Prostate gland (tissue), 2 donors: ENCODE measurements around the gene ANKRD12. TPM values are rescaled to one million over a fixed set of nuclear protein-coding genes. Genes with fewer than 3 reads are reported as not detected.

Experiments
- DNase-seq: peaks from one replicate; pipeline ENCODE4 v3.0.0-alpha.2; 2019; ENCODE audit warnings: low spot score
- H3K27ac ChIP-seq, 2 donors: fragments of 200-600 bp; sonication (generic); 2 replicates each; pipeline ENCODE4 v1.5.1; 2017 to 2019
- H3K27me3 ChIP-seq: fragments of 200-600 bp; sonication (generic); replicated peaks from 2 replicates; pipeline ENCODE4 v1.5.1; 2019; ENCODE audit not compliant: insufficient read depth
- H3K36me3 ChIP-seq, 2 donors: fragments of 200-600 bp; sonication (generic); 1 replicate in 1 of 2; 2 replicates in 1 of 2; pipeline versions ENCODE4 v1.5.1 to v1.8.1; 2017 to 2019
- H3K4me1 ChIP-seq: fragments of 200-600 bp; sonication (generic); replicated peaks from 2 replicates; pipeline ENCODE4 v1.5.1; 2019
- H3K4me3 ChIP-seq, 2 donors: fragments of 200-600 bp; sonication (generic); 2 replicates each; pipeline ENCODE4 v1.5.1; 2017 to 2019
- H3K9me3 ChIP-seq: fragments of 200-600 bp; sonication (generic); 2 replicates; pipeline ENCODE4 v1.5.1; 2017
- CTCF ChIP-seq, 4 experiments: fragments of 200-600 bp in 2 of 4; fragments of 450-650 bp in 2 of 4; sonication (generic) in 2 of 4; IDR thresholded peaks; 1 replicate in 3 of 4; 2 replicates in 1 of 4; pipeline ENCODE4 v1.5.1; 2016 to 2019; ENCODE audit warnings: antibody characterized with exemption in 4 of 4, mild to moderate bottlenecking in 2 of 4, moderate library complexity in 2 of 4
- POLR2A ChIP-seq: fragments of 450-650 bp; IDR thresholded peaks from one replicate; pipeline ENCODE4 v1.6.1; 2016; ENCODE audit warnings: antibody characterized with exemption, mild to moderate bottlenecking
- POLR2AphosphoS5 ChIP-seq: sonication (generic); formaldehyde crosslinking; IDR thresholded peaks from one replicate; pipeline ENCODE4 v1.6.1; 2017; ENCODE audit warnings: antibody characterized with exemption
- WGBS: methylation state at CpG from one replicate; pipeline ENCODE4 v1.1.5; 2018; 5-methylcytosine and 5-hydroxymethylcytosine counted together
- intact Hi-C: fragments of 100-400 bp; cut with DNase I; formaldehyde crosslinking; loops from one replicate; pipeline ENCODE4 v1.14.2; 2022
- total RNA-seq, 2 donors: library from RNA; depleted of rRNA; stranded (reverse); fragments of >200 nt; gene quantifications; one replicate each; pipeline ENCODE4 v1.1.0, GENCODE V29; 2016

Gene ANKRD12
- total RNA-seq, 2 donors from 2014 or later, result 38.7 to 50.1 TPM

GRCh38 chr18:9177031-9177430, 40.5 kb downstream of the ANKRD12 start:
- H3K4me1 ChIP-seq, result no peaks in the 10 kb centered on the region
- H3K36me3 ChIP-seq, result no peaks in the 10 kb centered on the region
- H3K27me3 ChIP-seq, result no peaks in the 10 kb centered on the region
- 81% methylated on average over 6 of the region's 6 CpGs for WGBS
- TF ChIP-seq POLR2AphosphoS5 (no peak), CTCF (IDR thresholded peaks at IDR 0.05) (no peak), POLR2A (no peak)
- intact Hi-C loops, result no loop called here
- no peak overlapping the region for H3K4me3 ChIP-seq
- DNase-seq, result no peak
- H3K9me3 ChIP-seq, result no peaks in the 10 kb centered on the region
- H3K27ac ChIP-seq, result no peak overlapping the region

- Histone ChIP-seq H3K9me3 (no peaks in the 10 kb centered on the region), H3K27ac (no peak overlapping the region), H3K4me3 (no peak overlapping the region), H3K4me1 (no peaks in the 10 kb centered on the region), H3K27me3 (no peaks in the 10 kb centered on the region), H3K36me3 (no peaks in the 10 kb centered on the region)
- DNase-seq, result no peak
- no peak for TF ChIP-seq POLR2AphosphoS5
- no peak for TF ChIP-seq POLR2A
- TF ChIP-seq CTCF (IDR thresholded peaks at IDR 0.05), result no peak
- WGBS, result 82% methylated on average over 4 of the region's 4 CpGs
- intact Hi-C loops, result no loop called here
Observed at GRCh38 chr18:9177466-9177865, 40.9 kb downstream of the ANKRD12 start.

- no peaks in the 10 kb centered on the region for H3K9me3 ChIP-seq
- TF ChIP-seq POLR2A (no peak), CTCF (IDR thresholded peaks at IDR 0.05) (no peak), POLR2AphosphoS5 (no peak)
- WGBS, result 90% methylated on average over 1 of the region's 1 CpG
- H3K27ac ChIP-seq, result no peak overlapping the region
- DNase-seq, result no peak
- H3K27me3 ChIP-seq, result no peaks in the 10 kb centered on the region
- no peaks in the 10 kb centered on the region for H3K4me1 ChIP-seq
- H3K36me3 ChIP-seq, result no peaks in the 10 kb centered on the region
- no peak overlapping the region for H3K4me3 ChIP-seq
- intact Hi-C loops, result no loop called here
Observed at GRCh38 chr18:9178557-9178956, 42.0 kb downstream of the ANKRD12 start.

GRCh38 chr18:9181275-9181674, 44.7 kb downstream of the ANKRD12 start:
- 78% methylated on average over 3 of the region's 3 CpGs for WGBS
- Histone ChIP-seq H3K27me3 (no peaks in the 10 kb centered on the region), H3K9me3 (no peaks in the 10 kb centered on the region), H3K36me3 (no peaks in the 10 kb centered on the region), H3K27ac (no peak overlapping the region), H3K4me1 (no peaks in the 10 kb centered on the region), H3K4me3 (no peak overlapping the region)
- no peak for DNase-seq
- intact Hi-C loops, result no loop called here
- TF ChIP-seq POLR2A (no peak), CTCF (IDR thresholded peaks at IDR 0.05) (no peak)

- intact Hi-C loops, result no loop called here
- no peaks in the 10 kb centered on the region for H3K36me3 ChIP-seq
- H3K4me3 ChIP-seq, result no peak overlapping the region
- no peaks in the 10 kb centered on the region for H3K27me3 ChIP-seq
- WGBS, result 75% methylated on average over 5 of the region's 5 CpGs
- H3K9me3 ChIP-seq, result no peaks in the 10 kb centered on the region
- no peak for DNase-seq
- no peaks in the 10 kb centered on the region for H3K4me1 ChIP-seq
- H3K27ac ChIP-seq, result no peak overlapping the region
- no peak for TF ChIP-seq POLR2AphosphoS5
- no peak for TF ChIP-seq CTCF (IDR thresholded peaks at IDR 0.05)
- no peak for TF ChIP-seq POLR2A
Observed at GRCh38 chr18:9182852-9183399, 46.3 kb downstream of the ANKRD12 start.
